Measurements from ENCODE around the gene COG5. TPM values are rescaled to one million over a fixed set of nuclear protein-coding genes. Genes with fewer than 3 reads are reported as not detected.

The COG5 gene
- total and polyA plus RNA-seq, 4 donors, result 4.1 to 27.1 (median 8.4) TPM

DNA sequence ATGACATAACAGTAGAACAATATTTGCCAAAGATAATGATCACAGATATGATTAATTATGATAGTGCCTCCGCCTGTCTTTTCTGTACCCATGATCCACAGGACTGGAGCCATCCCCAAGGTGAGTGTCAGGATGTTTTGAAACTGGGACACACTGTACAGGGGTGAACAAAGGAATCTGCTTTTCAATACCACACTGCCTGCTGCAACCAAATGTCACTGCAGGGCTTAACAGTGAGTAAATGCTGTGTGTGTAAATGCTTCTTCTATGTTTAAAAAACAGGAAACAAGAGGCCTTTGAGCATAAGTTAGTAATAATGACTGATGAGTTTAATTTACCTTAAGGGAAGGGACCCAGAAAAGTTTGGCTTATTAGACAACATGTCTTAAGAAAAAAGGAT lies 329.7 kb downstream of the COG5 start:
- no peak for DNase-seq (ENCODE audit: low spot score)
- Histone ChIP-seq H3K9ac (ENCODE audit: low read depth in 1 of 2, low read length in 2 of 2) (no peak overlapping the region), H3K36me3 (ENCODE audit: control insufficient read depth in 4 of 4, insufficient read depth in 3 of 4, low read depth in 1 of 4, low read length in 3 of 4) (no peaks in the 10 kb centered on the region), H3K4me3 (ENCODE audit: low read depth in 1 of 3, low read length in 3 of 3) (no peak overlapping the region), H3K27ac (ENCODE audit: low read depth in 1 of 2, low read length in 2 of 2) (no peak overlapping the region), H3K4me1 (ENCODE audit: control insufficient read depth in 4 of 4, insufficient read depth in 4 of 4, low read length in 3 of 4) (no peaks in the 10 kb centered on the region), H3K27me3 (ENCODE audit: control insufficient read depth in 4 of 4, insufficient read depth in 4 of 4, low read length in 3 of 4) (no peaks in the 10 kb centered on the region), H3K9me3 (ENCODE audit: control insufficient read depth in 4 of 4, low read length in 3 of 4) (no peaks in the 10 kb centered on the region)
- 97% methylated on average over 1 of the region's 1 CpG for WGBS
- TF ChIP-seq HNF4G (IDR thresholded peaks at IDR 0.05) (no peak), HNF4A (conservative IDR thresholded peaks at IDR 0.05) (no peak), ZBTB33 (IDR thresholded peaks at IDR 0.05) (no peak)

- WGBS, result 96% methylated on average over 4 of the region's 4 CpGs
- no peak overlapping the region for H3K4me3 ChIP-seq (ENCODE audit: low read depth in 1 of 3, low read length in 3 of 3)
- no peak for DNase-seq (ENCODE audit: low spot score)
- H3K4me1 ChIP-seq (ENCODE audit: control insufficient read depth in 4 of 4, insufficient read depth in 4 of 4, low read length in 3 of 4), result no peaks in the 10 kb centered on the region
- TF ChIP-seq EGR1 (IDR thresholded peaks at IDR 0.05; ENCODE audit: low read depth in 2 of 2) (no peak), SP1 (IDR thresholded peaks at IDR 0.05) (no peak), FOXA1 (IDR thresholded peaks at IDR 0.05) (no peak), HNF4A (conservative IDR thresholded peaks at IDR 0.05) (no peak), GABPA (IDR thresholded peaks at IDR 0.05 in 1 of 2, conservative IDR thresholded peaks at IDR 0.05 in 1 of 2) (no peak), TAF1 (conservative IDR thresholded peaks at IDR 0.05) (no peak), REST (IDR thresholded peaks at IDR 0.05) (no peak), NR2F2 (IDR thresholded peaks at IDR 0.05) (no peak), HNF4G (IDR thresholded peaks at IDR 0.05) (no peak), ZBTB33 (IDR thresholded peaks at IDR 0.05) (no peak), FOXA2 (IDR thresholded peaks at IDR 0.05) (no peak), CTCF (IDR thresholded peaks at IDR 0.05; ENCODE audit: low read depth, low read length, missing input control) (no peak), YY1 (IDR thresholded peaks at IDR 0.05) (no peak)
- TF ChIP-seq, protein P1, sequence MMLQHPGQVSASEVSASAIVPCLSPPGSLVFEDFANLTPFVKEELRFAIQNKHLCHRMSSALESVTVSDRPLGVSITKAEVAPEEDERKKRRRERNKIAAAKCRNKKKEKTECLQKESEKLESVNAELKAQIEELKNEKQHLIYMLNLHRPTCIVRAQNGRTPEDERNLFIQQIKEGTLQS (IDR thresholded peaks at IDR 0.05), result no peak
- TF ChIP-seq, protein P2, sequence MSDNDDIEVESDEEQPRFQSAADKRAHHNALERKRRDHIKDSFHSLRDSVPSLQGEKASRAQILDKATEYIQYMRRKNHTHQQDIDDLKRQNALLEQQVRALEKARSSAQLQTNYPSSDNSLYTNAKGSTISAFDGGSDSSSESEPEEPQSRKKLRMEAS (IDR thresholded peaks at IDR 0.05), result no peak
- no peaks in the 10 kb centered on the region for H3K27me3 ChIP-seq (ENCODE audit: control insufficient read depth in 4 of 4, insufficient read depth in 4 of 4, low read length in 3 of 4)
- no peaks in the 10 kb centered on the region for H3K9me3 ChIP-seq (ENCODE audit: control insufficient read depth in 4 of 4, low read length in 3 of 4)
- no peaks in the 10 kb centered on the region for H3K36me3 ChIP-seq (ENCODE audit: control insufficient read depth in 4 of 4, insufficient read depth in 3 of 4, low read depth in 1 of 4, low read length in 3 of 4)
- H3K27ac ChIP-seq (ENCODE audit: low read depth in 1 of 2, low read length in 2 of 2), result no peak overlapping the region
- H3K9ac ChIP-seq (ENCODE audit: low read depth in 1 of 2, low read length in 2 of 2), result no peak overlapping the region
Measured at GRCh38 chr7:107233174-107233573, 330.5 kb downstream of the COG5 start.
